Activated naive CD4-positive, alpha-beta T cell treated with anti-CD3 and anti-CD28 coated beads, Interleukin-2, amount 10 ng/mL, durations not matched to agents 7 days and 5 days (primary cell): Measurements from ENCODE around the gene CHRNE.

Experiments
- CTCF ChIA-PET: fragments of 350-600 bp; sonication (Branson Sonifier 250); formaldehyde crosslinking; loops from one replicate; lab custom pipeline; 2021; ENCODE audit warnings: antibody characterized with exemption; lab: Charles Lee
- DNase-seq: peaks from one replicate; pipeline ENCODE4 v3.0.0-alpha.2; 2020
- H3K27ac Mint-ChIP-seq: one replicate; pipeline ENCODE4 v1.8.0; 2021; ENCODE audit warnings: mild to moderate bottlenecking, moderate library complexity, mixed read lengths
- H3K27me3 Mint-ChIP-seq: one replicate; pipeline ENCODE4 v1.8.0; 2021; ENCODE audit warnings: mild to moderate bottlenecking, mixed read lengths
- H3K36me3 Mint-ChIP-seq: one replicate; pipeline ENCODE4 v1.8.0; 2021; ENCODE audit warnings: mixed read lengths
- H3K4me1 Mint-ChIP-seq: one replicate; pipeline ENCODE4 v1.8.0; 2021; ENCODE audit warnings: mixed read lengths
- H3K4me3 Mint-ChIP-seq: one replicate; pipeline ENCODE4 v1.8.0; 2021; ENCODE audit warnings: mild to moderate bottlenecking, moderate library complexity, mixed read lengths
- H3K9me3 Mint-ChIP-seq: one replicate; pipeline ENCODE4 v1.8.0; 2021; ENCODE audit warnings: mixed read lengths

The CHRNE gene

DNA sequence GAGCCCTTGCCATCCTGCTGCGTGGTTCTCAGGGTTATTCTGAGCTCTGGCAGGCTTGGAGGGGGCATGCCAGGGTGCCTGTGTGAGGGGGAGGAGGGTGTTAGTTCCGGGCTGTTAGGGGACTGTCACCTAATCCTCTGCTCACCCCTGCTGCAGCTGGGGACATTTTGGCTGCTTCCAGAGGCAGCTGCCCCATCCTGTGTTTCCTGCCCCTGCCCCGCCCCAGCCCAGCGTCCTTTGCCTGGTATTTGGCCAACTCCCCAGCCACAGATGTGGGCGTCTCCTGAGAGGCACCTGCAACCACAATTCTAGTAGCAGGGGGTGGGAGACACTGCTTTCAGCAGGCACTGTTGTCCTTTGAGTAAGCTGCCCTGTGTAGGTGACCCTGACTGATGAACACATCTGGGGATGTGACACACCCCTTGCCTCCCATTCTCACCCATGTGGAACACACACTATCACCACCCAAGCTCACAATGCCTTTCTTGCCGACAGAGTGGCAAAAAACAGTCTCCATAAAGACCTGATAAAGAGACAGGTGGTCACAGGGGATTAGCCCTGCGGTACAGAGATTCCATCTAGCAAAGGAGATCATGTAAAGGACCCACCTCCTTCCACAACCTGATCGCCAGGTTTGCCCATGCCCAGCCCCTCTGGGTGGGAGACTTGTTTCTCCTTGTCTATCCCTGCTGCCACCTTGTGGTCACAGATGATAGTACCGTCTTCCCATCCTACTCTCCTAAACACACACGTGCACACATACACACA lies at the start of gene CHRNE:
TSS of gene CHRNE (minus strand) at position 48 of the 768 bp plus-strand sequence. CDS start at position 13, 35 bp downstream.
- Mint-ChIP-seq H3K4me1 (peaks cover 46% of the 10 kb centered on the region), H3K27ac (no peak within 1 kb of the TSS), H3K36me3 (no peaks in the 10 kb centered on the region), H3K4me3 (peak within 1 kb of the TSS; percentile 1), H3K9me3 (no peaks in the 10 kb centered on the region), H3K27me3 (peaks cover 43% of the 10 kb centered on the region)
- CTCF ChIA-PET, result interaction anchor here (0.7 to 2.0 kb wide), 9 partner anchors 33 to 338 kb away, joined by 3 to 9 read pairs (median 4); partner anchors contain the start of genes ARRB2, GLTPD2 and SPAG7
- DNase-seq, result peak; percentile 89

DNA sequence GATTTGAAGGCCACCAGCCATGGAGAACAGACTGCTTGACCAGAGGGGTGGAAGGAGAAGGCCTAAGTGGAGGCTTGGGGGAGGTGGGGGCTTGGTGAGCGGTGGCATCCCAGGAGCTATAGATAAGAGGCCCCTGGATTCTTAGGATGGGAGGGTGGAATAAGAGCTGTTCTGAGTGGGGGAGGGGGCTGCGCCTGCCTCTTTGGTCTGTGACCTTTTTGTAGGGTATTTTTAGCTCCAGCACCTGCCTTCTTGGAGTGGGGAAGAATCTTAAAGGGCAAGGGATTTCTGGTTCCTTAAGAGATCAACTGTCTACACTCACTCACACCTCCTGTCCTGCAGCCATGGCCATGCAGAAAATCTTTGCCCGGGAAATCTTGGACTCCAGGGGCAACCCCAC lies 48.6 kb upstream of the CHRNE start:
- peaks cover 28% of the 10 kb centered on the region for H3K4me1 Mint-ChIP-seq
- H3K27ac Mint-ChIP-seq, result peak overlapping the region; percentile 96
- no peaks in the 10 kb centered on the region for H3K27me3 Mint-ChIP-seq
- no peaks in the 10 kb centered on the region for H3K9me3 Mint-ChIP-seq
- no peak for DNase-seq
- H3K36me3 Mint-ChIP-seq, result peaks cover 23% of the 10 kb centered on the region
- CTCF ChIA-PET, result interaction anchor here (1.3 to 1.6 kb wide), 3 partner anchors 13 to 42 kb away, joined by 4 to 6 read pairs (median 4); partner anchors contain the start of gene SPAG7
- H3K4me3 Mint-ChIP-seq, result peak overlapping the region; percentile 85

DNA sequence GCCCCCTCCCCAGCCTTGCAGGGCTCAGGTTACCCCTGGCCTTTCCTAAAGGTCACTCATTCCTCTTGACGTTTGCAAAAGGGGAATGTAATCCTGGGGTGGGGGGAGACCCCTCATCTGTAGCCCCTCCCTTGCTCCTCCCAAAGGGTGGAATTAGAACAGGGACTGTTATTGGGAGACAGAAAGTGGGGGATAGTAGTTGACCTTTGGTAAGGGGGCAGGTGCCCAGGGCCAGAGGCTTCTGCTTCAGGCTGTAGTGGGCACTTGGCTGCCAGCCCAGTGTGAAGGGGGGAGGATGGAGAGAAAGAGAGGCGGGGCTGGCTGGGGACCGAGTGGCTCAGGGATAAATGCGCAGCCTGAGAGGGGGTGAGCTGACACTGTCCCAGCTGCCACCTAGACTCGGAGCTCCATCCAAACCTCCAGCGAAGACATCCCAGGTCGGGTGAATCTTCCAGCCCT lies 47.9 kb upstream of the CHRNE start, which contains the start of gene ENO3:
TSS of gene ENO3 (plus strand) at position 374 of the 459 bp plus-strand sequence. CDS start 711 bp downstream, outside the sequence.
- peak within 1 kb of the TSS; percentile 85 for H3K4me3 Mint-ChIP-seq
- peak within 1 kb of the TSS; percentile 96 for H3K27ac Mint-ChIP-seq
- H3K27me3 Mint-ChIP-seq, result no peaks in the 10 kb centered on the region
- H3K9me3 Mint-ChIP-seq, result no peaks in the 10 kb centered on the region
- DNase-seq, result no peak
- peaks cover 24% of the 10 kb centered on the region for H3K36me3 Mint-ChIP-seq
- peaks cover 26% of the 10 kb centered on the region for H3K4me1 Mint-ChIP-seq
- CTCF ChIA-PET, result interaction anchor here (1.0 to 1.6 kb wide), 3 partner anchors 16 to 42 kb away, joined by 3 to 6 read pairs (median 3); partner anchors contain the start of gene SPAG7

DNA sequence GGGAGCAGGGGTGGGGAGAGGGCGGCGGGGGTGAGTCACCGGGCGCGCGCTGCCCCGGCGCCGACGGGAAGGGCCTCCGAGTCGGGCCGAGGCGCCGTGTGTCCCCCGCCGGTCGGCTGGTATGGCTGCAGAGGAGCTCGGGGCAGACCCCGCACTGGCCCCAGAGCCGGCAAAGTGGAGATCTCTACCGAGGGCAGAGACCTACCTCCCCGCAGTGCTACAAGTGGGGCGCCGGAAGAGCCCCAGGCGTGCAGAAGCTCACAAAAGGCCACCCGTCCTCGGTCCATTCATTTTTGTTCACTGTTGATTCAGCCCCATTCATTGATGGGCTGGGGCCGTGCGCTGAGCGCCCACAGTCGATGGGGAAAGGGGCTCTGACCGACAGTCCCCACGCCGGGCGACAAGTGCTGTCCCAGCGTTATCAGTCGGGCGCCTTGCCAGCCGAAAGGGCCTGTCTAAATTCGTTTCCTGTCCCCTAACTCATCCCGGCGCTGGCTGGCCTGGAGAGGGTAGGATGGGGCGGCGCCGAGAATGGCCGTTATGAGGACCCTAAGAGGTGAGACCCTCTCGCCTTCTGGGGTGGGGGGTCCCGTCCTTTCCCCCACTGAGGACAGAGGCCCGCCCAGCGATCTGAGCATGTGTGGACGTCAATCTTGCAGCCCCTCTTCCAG lies 47.3 kb upstream of the CHRNE start:
- peaks cover 32% of the 10 kb centered on the region for H3K4me1 Mint-ChIP-seq
- peak; percentile 50 for DNase-seq
- H3K9me3 Mint-ChIP-seq, result no peaks in the 10 kb centered on the region
- H3K27ac Mint-ChIP-seq, result peak overlapping the region; percentile 96
- CTCF ChIA-PET, result interaction anchor here (1.0 to 1.1 kb wide), 2 partner anchors 17 to 41 kb away, joined by 3 read pairs; partner anchors contain the start of gene SPAG7
- no peaks in the 10 kb centered on the region for H3K27me3 Mint-ChIP-seq
- H3K36me3 Mint-ChIP-seq, result peaks cover 30% of the 10 kb centered on the region
- H3K4me3 Mint-ChIP-seq, result peak overlapping the region; percentile 85

DNA sequence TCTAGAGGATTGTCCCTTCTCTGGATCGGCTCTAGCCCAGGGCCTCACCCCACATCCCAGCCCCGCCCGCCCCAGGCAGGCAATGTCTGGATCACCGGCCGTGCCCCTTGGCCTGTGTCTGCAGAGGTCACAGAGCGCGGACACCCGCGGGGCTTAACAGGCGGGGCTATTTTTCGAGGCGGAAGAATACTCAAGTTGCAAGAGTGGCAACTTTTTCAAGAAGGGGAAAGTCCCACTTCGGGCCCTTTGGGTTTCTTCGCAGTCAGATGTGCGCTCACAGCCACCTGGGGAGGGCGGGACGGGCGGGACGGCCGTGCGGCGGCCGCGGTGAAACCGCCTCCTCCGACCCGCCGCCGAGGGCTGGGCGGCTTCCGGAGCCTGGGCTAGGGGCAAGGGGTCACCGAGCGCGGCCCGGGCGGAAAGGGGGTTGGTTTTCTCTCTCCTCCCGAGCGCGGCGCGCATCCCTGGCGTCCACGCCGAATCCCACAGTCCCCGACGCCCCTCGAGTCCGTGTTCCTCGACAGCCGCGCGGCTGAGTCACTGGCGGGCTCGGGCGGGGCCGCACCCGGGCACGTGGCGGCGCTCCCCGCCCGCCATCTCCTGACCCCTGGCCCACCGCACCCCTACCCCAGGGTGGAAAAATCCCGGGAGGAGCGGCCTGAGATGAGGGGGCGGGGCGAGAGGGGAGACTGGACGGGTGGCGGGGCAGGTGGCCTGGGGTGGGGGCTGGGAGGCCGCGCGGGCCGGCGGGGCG lies 46.6 kb upstream of the CHRNE start:
- Mint-ChIP-seq H3K27ac (peak overlapping the region; percentile 98), H3K4me3 (peak overlapping the region; percentile 92), H3K9me3 (no peaks in the 10 kb centered on the region), H3K36me3 (peaks cover 37% of the 10 kb centered on the region), H3K4me1 (peaks cover 39% of the 10 kb centered on the region), H3K27me3 (no peaks in the 10 kb centered on the region)
- CTCF ChIA-PET, result interaction anchor here (1.0 to 1.1 kb wide), 2 partner anchors 17 to 41 kb away, joined by 3 read pairs; partner anchors contain the start of gene SPAG7
- peak; percentile 82 for DNase-seq

DNA sequence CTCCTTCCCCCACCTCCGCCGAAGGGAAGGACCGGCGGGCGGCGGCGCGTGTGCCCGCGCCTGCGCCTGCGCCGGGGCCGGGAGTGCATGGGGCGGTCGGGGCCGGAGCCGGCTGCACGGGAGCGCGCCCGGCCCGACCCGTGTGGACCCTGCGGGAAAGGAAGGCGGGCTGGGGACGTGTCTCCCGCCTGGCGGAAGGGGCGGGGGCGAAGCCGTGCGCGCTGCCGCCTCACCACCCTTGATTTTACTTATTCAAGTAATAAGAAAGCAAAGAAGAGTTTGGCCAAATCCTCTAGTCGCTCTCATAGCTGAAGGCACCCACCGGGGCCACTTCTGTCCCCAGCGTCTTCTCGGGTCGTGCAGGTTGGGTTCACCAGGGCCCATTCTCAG lies 46.0 kb upstream of the CHRNE start:
- Mint-ChIP-seq H3K9me3 (no peaks in the 10 kb centered on the region), H3K36me3 (peaks cover 42% of the 10 kb centered on the region), H3K27me3 (no peaks in the 10 kb centered on the region), H3K4me1 (peaks cover 43% of the 10 kb centered on the region), H3K27ac (peak overlapping the region; percentile 98), H3K4me3 (peak overlapping the region; percentile 92)
- DNase-seq, result peak; percentile 85
- CTCF ChIA-PET, result interaction anchor here (1.5 kb wide), 1 partner anchor 18 kb away, joined by 4 read pairs; the partner anchor contains the start of gene SPAG7

DNA sequence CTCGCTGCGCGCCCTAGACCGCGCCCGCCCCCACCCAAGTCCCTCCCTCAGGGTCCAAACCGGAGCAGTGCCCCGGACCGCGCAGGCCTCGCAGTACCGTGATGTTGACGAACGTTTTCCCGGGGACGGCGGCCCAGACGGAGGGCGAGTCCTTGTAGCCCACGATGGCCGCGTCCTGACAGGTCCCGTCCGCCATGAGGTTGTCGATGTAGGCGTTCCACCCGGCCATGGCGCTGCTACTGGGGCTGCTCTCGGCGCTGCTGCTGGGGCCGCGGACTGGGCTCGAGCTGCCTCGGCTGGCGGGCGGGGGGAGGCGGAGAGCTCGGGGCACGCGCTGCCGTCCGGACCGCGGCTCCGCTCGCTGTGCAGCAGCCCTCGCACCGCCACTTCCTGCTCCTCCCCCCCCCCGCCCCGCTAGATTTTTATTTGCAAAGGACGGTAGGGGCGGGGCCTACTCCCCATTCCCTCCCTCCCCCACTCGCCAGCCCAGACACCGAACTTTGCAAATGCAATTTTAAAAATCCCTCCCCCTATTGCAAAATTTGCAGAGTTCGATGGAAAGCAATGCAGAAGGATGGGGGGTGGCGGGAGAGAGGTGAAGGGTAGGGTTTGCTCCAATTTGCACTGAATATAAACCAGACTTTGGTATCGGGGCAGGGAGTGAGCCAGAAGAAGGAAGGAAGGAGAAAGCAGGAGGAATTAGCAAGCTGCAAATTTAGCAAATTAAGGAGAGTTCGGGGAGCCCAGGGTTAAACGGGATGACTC lies 45.5 kb upstream of the CHRNE start, which contains the start of gene PFN1:
TSS of gene PFN1 (minus strand) at position 365 of the 765 bp plus-strand sequence. CDS start at position 229, 136 bp downstream.
- DNase-seq, result peak; percentile 96
- Mint-ChIP-seq H3K27me3 (no peaks in the 10 kb centered on the region), H3K4me3 (peak within 1 kb of the TSS; percentile 92), H3K4me1 (peaks cover 43% of the 10 kb centered on the region), H3K27ac (peak within 1 kb of the TSS; percentile 98), H3K36me3 (peaks cover 40% of the 10 kb centered on the region), H3K9me3 (no peaks in the 10 kb centered on the region)
- CTCF ChIA-PET, result interaction anchor here (1.5 to 2.1 kb wide), 2 partner anchors 19 to 39 kb away, joined by 4 to 9 read pairs; partner anchors contain the start of gene SPAG7

DNA sequence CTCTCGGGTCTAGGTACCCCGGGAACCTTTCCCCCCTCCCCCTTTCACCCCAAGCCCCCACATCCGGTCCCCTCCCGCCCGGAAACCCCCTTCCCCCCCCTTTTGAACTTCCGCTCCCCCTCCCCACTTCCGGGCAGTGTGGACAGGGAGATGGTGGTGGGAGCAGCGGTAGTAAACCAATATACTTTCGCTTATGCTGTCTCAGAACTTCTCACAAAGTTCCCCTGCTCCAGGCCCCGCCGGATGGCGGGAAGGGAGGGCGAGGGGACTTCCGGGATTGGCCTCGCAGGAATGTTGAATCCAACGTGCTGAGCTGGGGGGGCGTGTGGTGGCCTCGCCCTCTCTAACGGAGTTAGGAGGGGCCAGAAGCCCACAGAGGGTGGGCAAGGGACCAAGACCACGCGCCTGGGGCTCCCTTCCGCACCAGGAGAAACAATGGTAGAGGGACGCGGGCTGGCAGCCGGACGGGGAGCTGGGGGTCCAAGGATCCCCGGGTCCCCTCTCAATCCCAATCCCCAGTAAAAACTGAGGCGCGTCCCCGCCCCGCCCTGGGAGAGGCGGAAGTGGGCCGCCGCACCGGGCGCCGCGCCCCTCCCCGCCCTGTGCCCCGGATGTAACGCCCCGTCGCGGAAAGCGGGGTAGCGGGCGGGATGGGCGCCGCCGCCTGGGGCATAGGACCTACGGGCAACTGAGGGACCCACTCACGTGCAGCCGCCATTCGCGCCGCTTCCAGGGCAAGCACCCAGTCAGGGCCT lies 44.7 kb upstream of the CHRNE start:
- Mint-ChIP-seq H3K36me3 (peaks cover 47% of the 10 kb centered on the region), H3K27ac (peak overlapping the region; percentile 98), H3K4me3 (peak overlapping the region; percentile 92), H3K9me3 (no peaks in the 10 kb centered on the region), H3K4me1 (peaks cover 50% of the 10 kb centered on the region), H3K27me3 (no peaks in the 10 kb centered on the region)
- DNase-seq, result peak; percentile 81
- CTCF ChIA-PET, result interaction anchor here (1.5 to 2.1 kb wide), 2 partner anchors 20 to 39 kb away, joined by 4 to 9 read pairs; partner anchors contain the start of gene SPAG7

DNA sequence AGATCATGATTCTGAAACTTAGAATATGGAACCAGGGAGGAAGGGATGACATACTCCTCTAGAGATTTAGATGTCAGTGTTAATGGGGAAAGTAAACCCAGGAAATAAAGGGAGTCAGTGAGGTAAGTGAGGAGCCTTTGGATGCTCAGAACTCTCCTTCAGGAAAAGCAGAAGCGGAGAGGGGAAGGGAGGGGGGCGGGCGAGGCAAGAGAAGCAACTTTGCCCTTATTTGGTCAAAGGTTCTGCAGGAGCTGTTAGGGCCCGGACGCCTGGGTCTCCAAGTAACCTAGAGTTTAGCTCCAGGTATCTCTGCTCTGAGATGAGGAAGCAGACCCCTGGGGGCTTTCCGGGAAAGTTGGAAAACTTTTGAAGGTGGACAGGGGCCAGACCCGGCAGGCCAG lies 44.1 kb upstream of the CHRNE start:
- Mint-ChIP-seq H3K9me3 (no peaks in the 10 kb centered on the region), H3K27ac (peak overlapping the region; percentile 98), H3K36me3 (peaks cover 53% of the 10 kb centered on the region), H3K27me3 (no peaks in the 10 kb centered on the region), H3K4me3 (peak overlapping the region; percentile 92), H3K4me1 (peaks cover 56% of the 10 kb centered on the region)
- CTCF ChIA-PET, result interaction anchor here (1.7 to 2.1 kb wide), 2 partner anchors 20 to 38 kb away, joined by 9 to 10 read pairs; partner anchors contain the start of gene SPAG7
- DNase-seq, result no peak

DNA sequence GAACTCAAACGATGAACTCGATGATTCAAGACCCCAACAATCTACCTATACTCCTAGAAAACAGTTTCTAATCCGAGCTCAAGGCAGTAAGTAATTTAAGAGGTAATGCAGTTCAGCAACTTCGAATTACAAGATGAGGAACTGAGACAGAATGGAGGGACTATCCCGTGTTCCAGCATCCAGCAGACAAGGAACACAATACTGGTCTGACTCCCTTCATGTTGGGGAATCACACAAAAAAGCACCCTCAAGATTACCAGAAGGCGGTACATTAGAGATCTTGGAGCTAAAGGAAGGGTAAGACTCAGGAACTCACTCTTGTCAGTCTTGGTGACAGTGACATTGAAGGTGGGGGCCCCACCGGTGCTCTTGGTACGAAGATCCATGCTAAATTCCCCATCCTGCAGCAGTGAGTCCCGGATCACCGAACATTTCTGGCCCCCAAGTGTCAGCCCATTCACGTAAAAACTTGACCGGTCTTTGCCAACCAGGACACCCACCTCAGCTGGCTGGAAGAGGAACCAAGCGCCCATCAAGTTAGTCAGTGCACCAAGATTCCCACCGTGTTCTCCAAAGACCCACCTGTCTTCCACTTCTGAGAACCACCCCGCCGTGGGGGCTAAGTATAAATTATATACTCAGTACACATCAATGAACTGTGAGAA lies 43.5 kb upstream of the CHRNE start:
- H3K4me1 Mint-ChIP-seq, result peaks cover 57% of the 10 kb centered on the region
- DNase-seq, result no peak
- peaks cover 59% of the 10 kb centered on the region for H3K36me3 Mint-ChIP-seq
- peak overlapping the region; percentile 92 for H3K4me3 Mint-ChIP-seq
- H3K27me3 Mint-ChIP-seq, result no peaks in the 10 kb centered on the region
- no peaks in the 10 kb centered on the region for H3K9me3 Mint-ChIP-seq
- CTCF ChIA-PET, result interaction anchor here (0.7 to 2.1 kb wide), 4 partner anchors 8 to 292 kb away, joined by 3 to 10 read pairs (median 6); partner anchors contain the start of gene SPAG7
- H3K27ac Mint-ChIP-seq, result peak overlapping the region; percentile 98

DNA sequence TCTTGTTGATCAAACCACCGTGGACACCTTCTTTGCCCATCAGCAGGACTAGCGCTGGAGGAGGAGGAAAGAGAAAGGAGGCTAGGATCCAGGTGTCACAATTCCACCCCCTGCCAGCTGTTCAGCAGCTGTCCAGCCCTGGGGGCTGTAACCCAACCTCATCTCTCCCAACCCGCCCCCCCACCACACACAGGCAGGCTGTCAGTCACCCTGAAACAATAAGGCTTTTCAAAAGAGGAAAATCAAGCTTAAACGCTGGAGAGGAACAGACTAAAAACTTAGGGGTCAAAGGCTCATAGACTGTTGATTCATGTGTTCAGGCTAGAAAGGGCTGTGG lies 43.0 kb upstream of the CHRNE start:
- no peak for DNase-seq
- H3K4me1 Mint-ChIP-seq, result peaks cover 53% of the 10 kb centered on the region
- CTCF ChIA-PET, result interaction anchor here (0.7 to 1.7 kb wide), 3 partner anchors 9 to 292 kb away, joined by 3 to 10 read pairs (median 4); partner anchors contain the start of gene SPAG7

More for the DNA sequence above, 43.0 kb upstream of the CHRNE start:
- peaks cover 62% of the 10 kb centered on the region for H3K36me3 Mint-ChIP-seq
- H3K27ac Mint-ChIP-seq, result peak overlapping the region; percentile 98
- peak overlapping the region; percentile 92 for H3K4me3 Mint-ChIP-seq
- no peaks in the 10 kb centered on the region for H3K27me3 Mint-ChIP-seq
- H3K9me3 Mint-ChIP-seq, result no peaks in the 10 kb centered on the region
